NCI-H2227 treated with DMSO at 0.1 percent for 48 hours (cell line): ENCODE results near the gene RNF112.
"Not testable (repeated sequence)": the region's sequence is repeated elsewhere in the genome, so short reads cannot be mapped to it uniquely, and the experiment has no call there.

Source experiments
- DNase-seq: peaks from one replicate; lab custom pipeline; 2025; lab: John Stamatoyannopoulos, UW

RNF112 gene

DNA sequence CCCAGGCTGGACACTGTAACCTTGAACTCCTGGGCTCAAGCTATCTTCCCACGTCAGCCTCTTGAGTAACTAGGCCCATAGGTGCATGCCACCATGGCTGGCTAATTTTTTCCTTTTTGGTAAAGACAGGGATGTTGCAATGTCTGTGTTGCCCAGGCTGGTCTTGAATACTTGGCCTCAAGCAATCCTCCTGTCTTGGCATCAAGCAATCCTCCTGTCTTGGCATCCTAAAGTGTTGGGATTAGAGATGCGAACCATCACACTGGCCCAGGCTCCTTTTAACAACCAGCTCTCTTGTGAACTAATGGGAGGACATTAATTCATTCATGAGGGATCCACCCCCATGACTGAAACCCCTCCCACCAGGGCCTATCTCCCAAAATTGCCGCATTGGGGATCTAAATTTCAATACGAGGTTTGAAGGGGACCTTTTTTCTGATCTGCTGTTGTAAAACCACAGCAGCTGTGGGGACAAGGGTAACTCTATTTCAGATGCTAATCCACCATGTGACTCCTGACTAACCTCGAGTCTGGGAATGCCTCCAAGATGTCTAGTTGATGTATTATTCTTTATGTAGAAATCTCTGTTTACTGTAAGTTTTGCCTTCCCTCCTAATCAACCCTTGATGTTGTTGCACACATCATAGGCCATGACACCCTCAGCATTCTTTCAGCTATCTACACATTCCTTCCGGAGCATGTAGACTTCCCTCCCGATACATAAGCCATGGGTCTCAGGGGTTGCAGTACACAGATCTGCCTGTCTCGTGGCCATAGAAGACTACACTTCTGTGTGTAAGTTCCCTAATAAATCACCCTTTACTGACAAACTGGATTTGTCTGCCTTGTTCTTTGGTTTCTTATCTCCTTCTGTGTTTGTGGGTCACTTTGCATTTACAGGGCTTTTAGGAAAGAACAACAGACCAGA is 37.6 kb downstream of the RNF112 start:
- no peak for DNase-seq

DNA sequence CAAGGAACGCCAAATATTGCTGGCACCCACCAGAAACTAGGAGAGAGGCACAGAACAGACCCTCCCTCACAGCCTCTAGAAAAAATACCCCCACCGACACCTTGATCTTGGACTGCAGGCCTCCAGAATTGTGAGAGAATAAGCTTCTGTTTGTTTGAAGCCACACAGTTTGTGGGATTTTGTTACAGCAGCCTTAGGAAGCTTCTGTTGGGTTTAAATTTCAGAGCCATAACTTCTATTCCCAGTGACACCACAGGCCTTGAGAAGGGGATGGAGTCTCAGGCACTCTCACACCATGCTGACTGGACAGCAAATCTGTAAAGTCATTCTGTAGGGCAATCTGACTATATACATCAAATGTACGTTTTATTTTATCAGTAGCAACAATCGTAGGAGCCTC is 38.6 kb downstream of the RNF112 start:
- DNase-seq = no peak

DNA sequence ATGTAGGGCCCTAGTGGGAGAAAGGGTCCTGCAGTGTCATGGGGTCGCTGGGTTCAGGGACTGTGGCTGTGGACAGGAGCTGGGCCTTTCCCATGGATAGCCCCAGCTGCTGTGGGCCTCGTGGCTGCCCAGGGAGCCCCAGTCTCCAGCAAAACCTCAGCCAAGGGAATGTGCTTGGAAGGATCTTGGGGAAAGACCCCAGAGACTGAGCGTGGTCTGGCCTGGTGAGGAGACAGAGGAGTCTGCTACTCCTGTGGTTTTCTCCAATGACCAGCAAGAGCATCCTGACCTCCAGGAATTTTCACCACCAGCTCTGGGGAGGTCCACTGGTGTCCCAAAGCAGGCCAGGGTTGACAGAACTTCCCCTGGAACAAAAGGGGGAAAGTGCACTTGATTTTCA is 42.3 kb downstream of the RNF112 start:
- DNase-seq = no peak

DNA sequence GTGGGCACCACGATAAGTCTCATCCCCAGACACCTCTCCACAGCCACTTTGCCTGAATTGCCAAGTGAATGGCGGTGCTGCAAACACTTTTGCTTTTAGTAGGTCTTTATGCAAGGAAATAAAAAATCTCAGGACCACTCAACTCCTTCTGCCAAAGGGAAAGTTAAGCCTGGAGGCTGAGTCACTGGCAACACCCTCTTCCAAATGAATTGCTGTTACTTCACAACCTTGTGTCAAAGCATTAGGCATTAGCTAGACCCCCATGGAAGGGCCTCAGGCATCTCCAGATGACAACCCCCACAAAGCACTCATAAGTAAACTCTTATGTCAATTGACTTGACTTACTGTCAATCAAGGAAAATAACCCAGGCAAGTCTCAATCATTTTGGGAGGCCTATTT is 43.0 kb downstream of the RNF112 start:
- DNase-seq = no peak

DNA sequence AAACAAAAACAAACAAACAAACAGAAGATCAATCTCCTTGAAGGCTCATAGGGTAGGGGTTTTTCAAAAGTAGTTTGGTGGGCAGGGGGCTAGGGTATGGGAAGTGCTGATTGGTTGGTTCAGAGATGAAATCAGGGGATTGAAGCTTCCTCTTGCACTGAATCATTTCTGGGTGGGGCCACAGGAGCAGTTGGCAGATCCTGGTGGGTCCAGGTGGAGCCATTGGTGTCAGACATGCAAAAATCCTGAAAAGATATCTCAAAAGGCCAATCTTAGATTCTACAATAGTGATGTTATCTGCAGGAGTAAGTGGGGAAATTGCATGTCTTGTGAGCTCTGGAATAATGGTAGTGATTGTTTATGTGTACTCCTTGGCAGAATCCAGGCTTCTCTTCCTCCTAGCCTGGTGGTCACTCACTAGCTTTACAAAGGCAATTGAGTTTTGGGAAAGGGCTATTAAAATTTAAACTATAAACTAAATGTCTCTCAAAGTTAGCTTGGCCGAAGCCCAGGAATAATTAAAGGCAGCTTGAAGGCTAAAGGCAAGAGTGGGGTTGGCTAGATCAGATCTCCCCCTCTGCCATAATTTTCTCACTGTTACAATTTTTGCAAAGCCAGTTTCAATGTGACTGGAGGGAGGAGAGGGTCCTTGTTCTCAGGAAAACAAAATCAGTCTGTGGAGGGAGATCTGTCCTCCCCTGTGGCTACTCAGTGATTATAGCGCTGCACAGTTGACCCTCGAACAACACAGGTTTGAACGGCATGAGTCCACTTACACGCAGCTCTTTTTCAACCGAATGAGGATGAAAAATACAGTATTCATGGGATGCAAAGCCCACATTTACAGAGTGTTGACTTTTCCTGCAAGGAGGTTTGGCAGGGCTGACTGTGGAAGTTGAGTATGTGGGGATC is 45.2 kb downstream of the RNF112 start:
- DNase-seq = peak; percentile 26

DNA sequence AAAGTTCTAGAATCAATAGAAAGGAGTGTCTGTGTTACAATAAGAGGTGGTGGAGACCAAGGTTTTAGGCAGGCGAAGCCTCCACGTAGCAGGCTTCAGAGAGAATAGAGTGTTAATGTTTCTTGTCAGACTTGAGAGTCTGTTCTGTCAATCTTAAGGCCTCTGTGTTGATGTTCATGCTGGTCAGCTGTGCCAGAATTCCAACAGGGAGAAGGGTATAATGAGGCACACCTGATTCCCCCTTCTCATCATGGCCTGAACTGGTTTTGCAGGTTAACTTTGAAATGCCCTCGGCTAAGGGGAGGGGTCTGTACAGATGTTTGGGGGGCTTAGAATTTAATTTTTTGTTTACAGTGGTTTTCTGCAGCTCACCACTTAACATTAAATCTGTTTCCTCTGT is 46.0 kb downstream of the RNF112 start:
- no peak for DNase-seq

DNA sequence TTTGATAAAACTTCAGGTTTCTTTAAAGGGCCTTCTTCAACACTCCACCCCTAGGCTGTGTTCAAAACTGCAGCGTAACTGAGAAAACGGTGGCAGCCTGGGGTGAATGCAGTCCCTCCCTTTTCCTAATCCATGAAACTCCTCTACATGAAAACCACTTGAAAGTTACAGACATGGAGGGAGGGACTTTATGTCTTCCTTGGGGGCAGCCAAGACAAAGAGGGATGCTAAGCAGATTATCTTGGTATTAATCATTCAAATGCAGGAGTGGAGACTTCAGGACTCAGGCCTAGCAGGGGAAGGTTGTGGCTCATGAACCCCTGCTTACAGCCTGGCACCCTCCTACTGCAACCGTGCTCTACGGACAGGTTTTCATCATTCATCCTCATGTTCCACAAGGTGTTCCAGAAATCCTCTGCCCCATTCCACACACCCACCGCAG is 46.8 kb downstream of the RNF112 start:
- no peak for DNase-seq

DNA sequence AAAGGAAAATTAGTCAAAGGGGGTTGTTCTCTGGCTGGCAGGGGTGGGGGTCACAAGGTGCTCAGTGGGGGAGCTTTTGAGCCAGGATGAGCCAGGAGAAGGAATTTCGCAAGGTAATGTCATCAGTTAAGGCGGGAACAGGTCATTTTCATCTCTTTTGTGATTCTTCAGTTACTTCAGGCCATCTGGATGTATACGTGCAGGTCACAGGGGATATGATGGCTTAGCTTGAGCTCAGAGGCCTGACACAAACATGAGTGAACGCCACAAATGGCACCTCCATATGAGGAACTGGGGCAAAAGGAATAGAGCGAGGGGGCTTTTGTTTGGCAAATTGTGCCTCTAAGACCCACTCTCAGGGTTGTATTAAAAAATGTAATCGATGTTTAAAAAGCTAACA is 47.4 kb downstream of the RNF112 start:
- DNase-seq = not testable (repeated sequence)

DNA sequence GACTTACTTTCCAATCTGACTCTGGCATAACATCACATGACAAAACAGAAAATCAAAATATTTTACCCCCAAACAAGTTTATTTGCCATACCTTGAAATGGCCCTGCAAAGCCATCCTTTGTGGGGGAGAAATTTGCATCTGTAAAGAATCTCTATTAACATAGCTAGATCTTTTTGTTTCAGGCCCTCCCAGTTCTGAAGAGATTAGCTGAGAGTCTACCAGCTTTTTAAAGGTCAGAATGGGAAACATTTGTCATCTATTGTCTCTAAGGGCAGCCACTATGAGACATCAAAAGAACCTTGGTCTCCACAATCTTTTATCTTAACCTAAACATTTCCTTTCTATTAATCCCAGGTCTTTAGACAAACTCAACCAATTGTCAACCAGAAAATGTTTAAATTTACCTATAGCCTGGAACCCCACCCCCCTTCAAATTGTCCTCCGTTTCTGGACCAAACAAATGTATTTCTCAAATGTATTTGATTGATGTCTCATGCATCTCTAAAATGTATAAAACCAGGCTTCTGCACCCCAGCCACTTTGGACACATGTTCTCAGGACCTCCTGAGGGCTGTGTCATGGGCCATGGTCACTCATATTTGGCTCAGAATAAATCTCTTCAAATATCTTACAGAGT is 48.1 kb downstream of the RNF112 start:
- not testable (repeated sequence) for DNase-seq

DNA sequence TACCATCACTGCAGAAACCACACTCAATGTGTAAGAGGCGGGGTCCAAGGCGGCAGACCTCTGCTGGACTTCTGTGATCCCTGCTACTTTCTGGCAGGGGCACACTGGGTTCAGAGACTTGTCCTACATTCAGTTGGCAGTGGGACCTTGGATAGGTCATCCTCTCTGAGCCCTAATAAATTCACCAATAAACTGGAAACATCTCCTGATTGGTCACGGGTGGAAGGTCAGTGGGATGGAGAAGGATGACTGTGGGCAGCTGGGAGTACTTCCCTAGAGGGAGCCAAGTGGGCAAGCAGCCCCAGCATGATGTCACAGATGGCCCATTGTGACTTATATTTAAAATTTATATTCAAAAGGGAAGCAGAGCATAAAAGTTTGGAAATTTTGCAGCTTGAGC is 49.7 kb downstream of the RNF112 start:
- no peak for DNase-seq

DNA sequence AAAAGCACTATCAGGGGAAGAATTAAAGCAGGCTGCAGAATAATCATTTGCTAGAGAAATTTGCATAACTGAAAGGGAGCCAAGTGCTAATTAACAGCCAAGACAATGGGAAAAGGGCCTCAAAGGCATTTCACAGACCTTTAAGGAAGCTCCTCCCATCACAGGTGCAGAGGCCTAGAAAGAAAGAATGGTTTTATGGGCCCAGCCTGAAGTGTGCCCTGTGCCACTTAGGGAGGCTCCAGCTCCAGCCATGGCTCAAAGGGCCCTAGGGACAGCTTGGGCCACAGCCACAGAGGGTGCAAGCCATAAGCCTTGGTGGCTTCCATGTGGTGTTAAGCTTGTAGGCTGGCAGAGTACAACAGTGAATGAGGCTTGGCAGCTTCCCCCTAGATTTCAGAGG is 50.1 kb downstream of the RNF112 start:
- DNase-seq = no peak

DNA sequence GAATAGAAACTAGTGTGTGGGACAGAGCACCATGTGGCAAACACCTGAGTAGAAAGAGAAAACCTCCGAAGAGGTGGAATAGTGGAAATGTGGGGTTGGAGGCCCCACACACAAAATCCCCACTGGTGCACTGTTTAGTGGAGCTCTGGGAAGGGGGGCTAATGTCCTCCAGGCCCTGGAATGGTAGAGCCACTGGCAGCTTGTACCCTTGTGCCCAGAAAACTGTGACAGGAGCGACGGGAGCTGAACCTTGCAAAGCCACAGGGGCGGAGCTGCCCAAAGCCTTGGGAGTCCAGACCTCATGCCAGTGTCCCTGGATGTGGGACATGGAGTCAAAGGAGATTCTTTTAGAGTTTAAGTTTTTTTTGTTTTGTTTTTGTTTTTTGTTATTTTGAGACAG is 50.6 kb downstream of the RNF112 start:
- no peak for DNase-seq

DNA sequence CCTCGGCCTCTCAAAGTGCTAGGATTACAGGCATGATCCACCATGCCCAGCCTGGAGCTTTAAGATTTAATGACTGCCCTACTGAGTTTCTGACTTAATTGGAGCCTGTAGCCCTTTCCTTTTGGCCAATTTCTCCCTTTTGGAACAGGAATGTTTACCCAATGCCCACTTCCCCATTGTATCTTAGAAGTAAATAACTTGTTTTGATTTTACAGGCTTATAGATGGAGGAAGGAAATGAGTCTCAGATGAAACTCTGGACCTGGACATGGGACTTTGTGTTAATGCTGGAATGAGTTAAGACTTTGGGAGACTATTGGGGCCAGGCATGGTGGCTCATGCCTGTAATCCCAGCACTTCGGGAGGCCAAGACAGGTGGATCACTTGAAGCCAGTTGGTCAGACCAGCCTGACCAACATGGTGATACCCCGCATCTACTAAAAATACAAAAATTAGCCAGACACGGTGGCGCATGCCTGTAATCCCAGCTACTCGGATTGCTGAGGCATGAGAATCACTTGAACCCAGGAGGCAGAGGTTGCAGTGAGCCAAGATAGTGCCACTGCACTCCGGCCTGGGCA is 51.5 kb downstream of the RNF112 start:
- not testable (repeated sequence) for DNase-seq

DNA sequence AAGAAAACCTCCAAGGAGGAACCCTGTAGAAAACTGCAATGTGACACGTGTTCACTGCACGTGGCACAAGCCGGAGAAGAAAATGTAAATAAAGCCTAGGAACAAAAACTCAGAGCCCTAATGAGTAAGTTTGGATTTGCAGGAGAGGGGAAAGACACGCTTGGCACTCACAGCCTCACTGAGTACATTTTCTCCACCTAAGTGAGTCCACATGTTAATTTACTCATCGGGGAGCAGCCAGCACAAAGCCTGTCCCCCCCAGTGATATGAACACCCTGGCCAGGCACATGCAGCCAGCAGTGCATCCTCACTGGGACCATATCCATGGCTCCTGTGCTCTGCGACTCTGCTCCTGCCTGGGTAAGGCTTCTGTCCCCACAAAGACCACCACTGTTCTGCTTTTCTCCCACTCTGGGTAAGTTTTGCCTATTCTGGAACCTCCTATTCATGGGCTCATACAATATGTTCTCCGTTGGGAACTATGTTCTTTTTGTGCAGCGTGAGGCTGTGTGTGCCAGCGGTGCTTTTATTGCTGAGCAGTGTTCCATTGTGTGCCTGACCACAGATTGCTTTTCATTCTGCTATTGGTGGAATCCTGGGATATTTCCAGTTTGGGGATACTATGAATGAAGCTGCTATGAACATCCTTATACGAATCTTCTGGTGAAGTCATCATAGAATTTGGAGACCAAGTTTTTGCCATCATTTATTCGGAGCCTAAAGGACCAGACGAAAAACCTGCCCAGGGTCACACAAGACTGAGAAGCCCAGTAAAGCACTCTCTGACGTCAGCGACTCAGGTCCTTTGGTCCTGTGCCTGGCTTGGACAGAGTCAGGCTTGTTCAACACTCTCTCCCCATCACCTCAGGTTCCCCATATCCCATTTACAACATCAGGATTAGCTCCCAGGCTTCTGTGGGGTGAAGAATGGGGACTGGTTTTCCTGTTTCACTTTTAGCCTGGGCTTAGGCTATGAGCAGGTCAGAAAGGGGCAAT is 53.3 kb downstream of the RNF112 start:
- DNase-seq = no peak
